IMR-90 (cell line): ENCODE measurements around the gene SEMG2.

ENCODE experiments used
- CTCF ChIP-seq: conservative IDR thresholded peaks from 2 replicates; pipeline ENCODE4 v1.5.1; 2012; ENCODE audit warnings: mild to moderate bottlenecking, low read depth, low read length, improper control_type of control experiment
- POLR2A ChIP-seq: IDR thresholded peaks from 2 replicates; pipeline ENCODE4 v1.6.1; 2012; ENCODE audit warnings: mild to moderate bottlenecking, low read depth, low read length

- TF ChIP-seq CTCF: no peak
- no peak for TF ChIP-seq POLR2A
Measured at GRCh38 chr20:45173522-45173921, 47.7 kb upstream of the SEMG2 start.
